Keratinocyte (primary cell): ENCODE results near the gene FATE1. TPM values are rescaled to one million over a fixed set of nuclear protein-coding genes. Genes with fewer than 3 reads are reported as not detected.

Source experiments
- DNase-seq: peaks from one replicate; pipeline ENCODE4 v3.0.0-alpha.2; 2011; ENCODE audit warnings: low read depth, missing footprints, low spot score
- FAIRE-seq: peaks from 2 replicates; lab custom pipeline; 2011; peaks lifted over from hg19 to GRCh38; lab: Jason Lieb, UNC
- H2AFZ ChIP-seq: 2 replicates; pipeline ENCODE4 v1.6.0; 2012; ENCODE audit warnings: low read length, control low read depth, inconsistent platforms; ENCODE audit not compliant: control insufficient read depth
- H3K27ac ChIP-seq: 2 replicates; pipeline ENCODE4 v1.5.1; 2011; ENCODE audit warnings: low read length; ENCODE audit not compliant: control insufficient read depth, insufficient read depth
- H3K27me3 ChIP-seq: 3 replicates; pipeline ENCODE4 v1.6.0; 2011; ENCODE audit warnings: low read length; ENCODE audit not compliant: control insufficient read depth, insufficient read depth; ENCODE audit errors: extremely low read depth
- H3K36me3 ChIP-seq, 2 experiments: 2 replicates in 1 of 2; 3 replicates in 1 of 2; pipeline ENCODE4 v1.5.1; 2011; ENCODE audit warnings: low read length in 2 of 2, mild to moderate bottlenecking in 1 of 2; ENCODE audit not compliant: control insufficient read depth in 2 of 2, insufficient read depth in 2 of 2; ENCODE audit errors: extremely low read depth in 1 of 2
- H3K4me1 ChIP-seq: 3 replicates; pipeline ENCODE4 v1.5.1; 2011; ENCODE audit warnings: low read length; ENCODE audit not compliant: control insufficient read depth, insufficient read depth; ENCODE audit errors: extremely low read depth
- H3K4me2 ChIP-seq: 3 replicates; pipeline ENCODE4 v1.6.0; 2011; ENCODE audit warnings: low read depth, low read length; ENCODE audit not compliant: control insufficient read depth, insufficient read depth; ENCODE audit errors: extremely low read depth
- H3K4me3 ChIP-seq, 3 experiments: fragments of 200-600 bp in 1 of 3; sonication (generic) in 1 of 3; 2 replicates in 2 of 3; 3 replicates in 1 of 3; pipeline ENCODE4 v1.5.1; 2011 to 2016; ENCODE audit warnings: low read length in 3 of 3, mild to moderate bottlenecking in 3 of 3, control low read depth in 2 of 3, inconsistent platforms in 1 of 3, low read depth in 1 of 3, mixed read lengths in 1 of 3, mixed run types in 1 of 3, moderate library complexity in 1 of 3; ENCODE audit not compliant: control insufficient read depth in 2 of 3, insufficient read depth in 2 of 3; ENCODE audit errors: extremely low read depth in 1 of 3
- H3K79me2 ChIP-seq: 2 replicates; pipeline ENCODE4 v1.6.0; 2012; ENCODE audit warnings: low read length; ENCODE audit not compliant: control insufficient read depth, insufficient read depth
- H3K9ac ChIP-seq: 3 replicates; pipeline ENCODE4 v1.6.0; 2011; ENCODE audit warnings: low read length; ENCODE audit not compliant: control insufficient read depth, insufficient read depth; ENCODE audit errors: extremely low read depth
- H3K9me1 ChIP-seq: 3 replicates; pipeline ENCODE4 v1.6.0; 2011; ENCODE audit warnings: low read length; ENCODE audit not compliant: control insufficient read depth, insufficient read depth; ENCODE audit errors: extremely low read depth
- H3K9me3 ChIP-seq: 2 replicates; pipeline ENCODE4 v1.5.1; 2012; ENCODE audit warnings: low read depth, low read length; ENCODE audit not compliant: control insufficient read depth
- H4K20me1 ChIP-seq: 3 replicates; pipeline ENCODE4 v1.6.0; 2011; ENCODE audit warnings: low read length; ENCODE audit not compliant: control insufficient read depth, insufficient read depth; ENCODE audit errors: extremely low read depth
- EZH2 ChIP-seq: IDR thresholded peaks from one replicate; pipeline ENCODE4 v1.6.1; 2012; ENCODE audit warnings: inconsistent platforms, mild to moderate bottlenecking, low read length, moderate library complexity
- dilution Hi-C: fragments of 300-500 bp; cut with MboI; formaldehyde crosslinking; loops from one replicate; pipeline ENCODE4 v1.7.0; 2020; ENCODE audit warnings: low sequenced_read_pairs; ENCODE audit not compliant: extremely low pct_ligation_motif_present
- polyA plus RNA-seq, 5 experiments: library from polyadenylated mRNA; depleted of rRNA in 3 of 5; stranded (reverse) in 3 of 5; stranded (forward) in 1 of 5; unstranded in 1 of 5; fragments of >200 nt; gene quantifications; 1 replicate in 1 of 5; 2 replicates in 3 of 5; 3 replicates in 1 of 5; pipeline versions ENCODE4 v1.2.1 to v1.2.3, GENCODE V29; 2011 to 2012; ENCODE audit warnings: missing spikeins in 2 of 5, low read depth in 1 of 5, low replicate concordance in 1 of 5
- TF ChIP-seq, protein P1 (sequence below), 3 experiments: IDR thresholded peaks in 1 of 3; conservative IDR thresholded peaks in 1 of 3; optimal IDR thresholded peaks in 1 of 3; 2 replicates in 2 of 3; 3 replicates in 1 of 3; pipeline versions ENCODE3 to v1.5.1; 2011; ENCODE audit warnings: low read length in 3 of 3, mild to moderate bottlenecking in 3 of 3, moderate library complexity in 2 of 3, control low read depth in 1 of 3, inconsistent platforms in 1 of 3; ENCODE audit not compliant: insufficient read depth in 2 of 3; ENCODE audit errors: extremely low read depth in 1 of 3

Gene FATE1
- polyA plus RNA-seq, 1 donor (not counting 4 experiments of a cell fraction or from before 2014, with no cell fraction given) = not detected

DNA sequence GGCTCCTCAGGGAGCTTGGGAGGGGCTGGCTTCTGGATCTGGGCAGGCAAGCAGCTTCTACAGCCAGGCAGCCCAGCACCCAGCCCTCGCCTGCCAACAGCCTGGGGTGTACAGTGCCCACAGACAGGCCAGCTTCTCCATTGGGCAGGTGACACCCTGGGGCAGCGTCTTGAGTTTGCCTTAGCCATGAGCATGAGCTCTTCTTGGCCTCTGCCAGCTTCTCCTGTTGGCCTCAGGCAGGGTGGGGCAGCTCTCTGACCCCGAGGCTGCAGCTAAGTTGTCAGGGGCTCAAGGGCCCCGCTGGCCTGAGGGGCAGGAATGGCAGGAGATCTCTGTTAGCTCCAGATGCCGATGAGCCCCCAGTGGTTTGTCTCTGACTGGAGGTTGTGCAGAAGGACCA, 10.9 kb downstream of the FATE1 start:
- Histone ChIP-seq H3K4me2 (no peak overlapping the region), H3K9me3 (peaks cover 3% of the 10 kb centered on the region), H3K27ac (no peak overlapping the region), H3K4me3 (no peak overlapping the region), H3K9me1 (no peaks in the 10 kb centered on the region), H3K36me3 (no peaks in the 10 kb centered on the region), H3K27me3 (no peaks in the 10 kb centered on the region), H3K79me2 (no peaks in the 10 kb centered on the region), H3K9ac (no peak overlapping the region), H3K4me1 (no peaks in the 10 kb centered on the region), H2AFZ (no peak overlapping the region), H4K20me1 (no peaks in the 10 kb centered on the region)
- DNase-seq (no peak), FAIRE-seq (no peak)
- dilution Hi-C loops = loop anchor here (25.0 kb wide), 1 partner anchor 911 kb away; the partner anchor contains the start of gene GABRQ
- TF ChIP-seq, protein P1, sequence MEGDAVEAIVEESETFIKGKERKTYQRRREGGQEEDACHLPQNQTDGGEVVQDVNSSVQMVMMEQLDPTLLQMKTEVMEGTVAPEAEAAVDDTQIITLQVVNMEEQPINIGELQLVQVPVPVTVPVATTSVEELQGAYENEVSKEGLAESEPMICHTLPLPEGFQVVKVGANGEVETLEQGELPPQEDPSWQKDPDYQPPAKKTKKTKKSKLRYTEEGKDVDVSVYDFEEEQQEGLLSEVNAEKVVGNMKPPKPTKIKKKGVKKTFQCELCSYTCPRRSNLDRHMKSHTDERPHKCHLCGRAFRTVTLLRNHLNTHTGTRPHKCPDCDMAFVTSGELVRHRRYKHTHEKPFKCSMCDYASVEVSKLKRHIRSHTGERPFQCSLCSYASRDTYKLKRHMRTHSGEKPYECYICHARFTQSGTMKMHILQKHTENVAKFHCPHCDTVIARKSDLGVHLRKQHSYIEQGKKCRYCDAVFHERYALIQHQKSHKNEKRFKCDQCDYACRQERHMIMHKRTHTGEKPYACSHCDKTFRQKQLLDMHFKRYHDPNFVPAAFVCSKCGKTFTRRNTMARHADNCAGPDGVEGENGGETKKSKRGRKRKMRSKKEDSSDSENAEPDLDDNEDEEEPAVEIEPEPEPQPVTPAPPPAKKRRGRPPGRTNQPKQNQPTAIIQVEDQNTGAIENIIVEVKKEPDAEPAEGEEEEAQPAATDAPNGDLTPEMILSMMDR (optimal IDR thresholded peaks at IDR 0.05 in 1 of 3, IDR thresholded peaks at IDR 0.05 in 1 of 3, conservative IDR thresholded peaks at IDR 0.05 in 1 of 3; ENCODE audit: extremely low read depth in 1 of 3, insufficient read depth in 2 of 3, low read length in 3 of 3) = no peak
- TF ChIP-seq EZH2 = no peak

DNA sequence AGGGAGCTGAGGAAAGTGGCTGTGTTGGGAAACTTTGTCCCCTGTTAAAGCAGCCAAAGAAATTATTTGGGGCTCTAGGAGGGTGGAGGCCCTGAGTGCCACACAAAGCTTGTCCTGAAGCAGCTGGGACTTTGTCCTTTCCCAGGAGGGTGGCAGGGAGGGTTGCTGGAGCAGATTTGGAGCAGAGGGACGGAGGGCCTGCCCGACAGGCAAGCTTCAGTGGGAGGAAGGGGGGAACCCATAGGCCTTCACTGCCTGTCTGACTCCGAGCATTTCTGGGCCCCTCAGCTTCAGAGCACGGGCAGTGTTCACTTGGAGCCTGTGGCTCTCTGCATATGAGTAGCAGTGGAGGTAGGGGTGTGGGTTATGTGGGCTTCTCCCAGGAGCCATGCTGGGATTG, 11.5 kb downstream of the FATE1 start:
- Histone ChIP-seq H4K20me1 (no peaks in the 10 kb centered on the region), H3K27me3 (no peaks in the 10 kb centered on the region), H2AFZ (no peak overlapping the region), H3K4me1 (no peaks in the 10 kb centered on the region), H3K36me3 (no peaks in the 10 kb centered on the region), H3K79me2 (no peaks in the 10 kb centered on the region), H3K4me3 (no peak overlapping the region), H3K27ac (no peak overlapping the region), H3K4me2 (no peak overlapping the region), H3K9ac (no peak overlapping the region), H3K9me1 (no peaks in the 10 kb centered on the region), H3K9me3 (peaks cover 3% of the 10 kb centered on the region)
- dilution Hi-C loops = loop anchor here (25.0 kb wide), 1 partner anchor 910 kb away; the partner anchor contains the start of gene GABRQ
- FAIRE-seq = no peak
- no peak for DNase-seq
- no peak for TF ChIP-seq EZH2
- TF ChIP-seq, protein P1 (optimal IDR thresholded peaks at IDR 0.05 in 1 of 3, IDR thresholded peaks at IDR 0.05 in 1 of 3, conservative IDR thresholded peaks at IDR 0.05 in 1 of 3; ENCODE audit: extremely low read depth in 1 of 3, insufficient read depth in 2 of 3, low read length in 3 of 3) = no peak
